ENCODE data around the gene APBA2.
"Not testable (repeated sequence)": the region's sequence is repeated elsewhere in the genome, so short reads cannot be mapped to it uniquely, and the experiment has no call there.

Gene APBA2

DNA sequence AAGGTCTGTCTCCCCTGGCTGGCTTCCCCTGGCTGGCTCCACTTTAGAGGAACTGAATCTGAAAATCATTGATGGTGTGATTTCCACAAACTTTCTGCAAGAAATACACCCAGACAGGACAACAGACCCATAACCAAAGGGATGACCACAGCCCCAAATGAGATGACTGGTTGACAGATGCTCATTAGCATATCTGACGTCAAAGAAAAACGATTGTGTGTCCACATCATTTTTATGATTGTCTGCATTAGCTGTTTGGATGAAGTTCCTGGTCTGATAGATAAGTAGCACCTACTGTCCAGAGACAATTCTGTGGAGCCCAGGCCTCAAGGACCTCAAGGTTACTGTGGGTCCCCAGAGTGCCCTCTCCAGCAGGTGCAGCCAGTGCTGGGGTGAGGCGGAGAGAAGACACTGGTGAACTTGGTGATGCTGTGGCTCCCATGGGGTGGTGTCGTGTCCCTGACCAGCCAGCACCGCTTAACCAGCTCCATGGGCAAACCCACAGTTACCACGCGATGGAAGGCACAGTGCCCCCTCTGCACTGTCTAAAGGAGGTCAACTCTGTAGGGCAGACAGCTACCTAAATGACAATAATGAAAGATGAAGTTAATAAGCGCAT is 256.5 kb downstream of the APBA2 start:
- DNase-seq (ENCODE audit: low read depth in 1 of 2, low spot score in 1 of 2), result no peak

DNA sequence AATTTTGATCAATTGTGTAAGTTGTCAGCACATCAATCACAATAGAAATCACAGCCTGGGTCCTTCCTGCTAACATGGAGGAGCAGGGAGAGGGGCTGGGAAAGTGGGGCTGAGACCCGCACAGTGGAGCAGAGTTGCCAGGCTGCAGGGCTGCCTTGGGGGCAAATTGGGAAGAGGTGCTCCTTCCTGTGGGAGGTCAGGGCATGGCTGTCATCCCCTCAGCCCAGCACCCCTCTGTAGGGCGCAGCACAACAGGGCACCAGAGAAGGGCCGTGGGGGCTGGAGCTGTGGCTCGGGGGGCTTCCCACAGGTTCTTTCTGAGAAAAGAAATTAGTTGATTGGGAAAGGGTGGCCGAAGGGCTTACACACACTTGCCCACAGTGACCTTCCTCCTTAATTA is 257.5 kb downstream of the APBA2 start:
- DNase-seq (ENCODE audit: low read depth in 1 of 2, low spot score in 1 of 2), result no peak

GRCh38 chr15:29143909-29144635 is 258.3 kb downstream of the APBA2 start:
- no peak for DNase-seq (ENCODE audit: low read depth in 1 of 2, low spot score in 1 of 2)

DNA sequence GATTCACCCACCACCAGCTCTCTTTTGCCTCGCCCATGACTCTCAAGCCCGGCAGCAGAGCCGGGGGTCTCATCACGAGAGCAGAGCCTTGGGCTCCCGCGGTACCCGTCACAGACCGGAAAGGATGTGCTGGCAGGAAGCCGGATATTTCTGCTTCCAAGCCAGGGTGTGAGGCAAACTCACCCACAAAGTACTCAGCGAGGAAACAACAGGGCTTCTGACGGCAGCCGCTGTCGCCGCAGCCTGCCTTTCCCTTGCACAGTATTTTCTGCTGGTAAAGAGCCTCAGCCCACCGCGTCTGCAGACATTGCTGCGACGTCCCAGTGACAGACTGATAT is 263.9 kb downstream of the APBA2 start:
- no peak for DNase-seq (ENCODE audit: low read depth in 1 of 2, low spot score in 1 of 2)

GRCh38 chr15:29150515-29151483 is 265.0 kb downstream of the APBA2 start:
- no peak for DNase-seq (ENCODE audit: low read depth in 1 of 2, low spot score in 1 of 2)

- DNase-seq (ENCODE audit: low read depth in 1 of 2, low spot score in 1 of 2), result no peak
Measured at GRCh38 chr15:29151484-29151857, 265.7 kb downstream of the APBA2 start.

GRCh38 chr15:29156521-29156920 is 270.7 kb downstream of the APBA2 start:
- DNase-seq (ENCODE audit: low read depth in 1 of 2, low spot score in 1 of 2), result no peak

DNA sequence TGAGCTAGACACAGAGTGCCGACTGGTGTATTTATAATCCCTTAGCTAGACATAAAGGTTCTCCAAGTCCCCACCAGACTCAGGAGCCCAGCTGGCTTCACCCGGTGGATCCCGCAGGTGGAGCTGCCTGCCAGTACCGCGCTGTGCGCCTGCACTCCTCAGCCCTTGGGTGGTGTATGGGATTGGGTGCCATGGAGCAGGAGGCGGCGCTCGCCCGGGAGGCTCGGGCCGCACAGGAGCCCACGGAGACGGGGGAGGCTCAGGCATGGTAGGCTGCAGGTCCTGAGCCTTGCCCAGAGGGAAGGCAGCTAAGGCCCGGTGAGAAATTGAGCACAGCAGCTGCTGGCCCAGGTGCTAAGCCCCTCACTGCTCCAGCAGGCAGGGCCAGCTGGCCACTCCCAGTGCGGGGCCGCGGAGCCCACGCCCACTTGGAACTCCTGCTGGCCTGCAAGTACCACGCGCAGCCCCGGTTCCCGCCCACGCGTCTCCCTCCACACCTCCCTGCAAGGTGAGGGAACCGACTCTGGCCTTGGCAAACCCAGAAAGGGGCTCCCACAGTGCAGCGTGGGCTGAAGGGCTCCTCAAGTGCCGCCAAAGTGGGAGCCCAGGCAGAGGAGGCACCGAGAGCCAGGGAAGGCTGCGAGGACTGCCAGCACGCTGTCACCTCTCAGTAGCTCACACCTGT is 274.1 kb downstream of the APBA2 start:
- no peak for DNase-seq (ENCODE audit: low read depth in 1 of 2, low spot score in 1 of 2)

- DNase-seq (ENCODE audit: low read depth in 1 of 2, low spot score in 1 of 2), result no peak
Measured at GRCh38 chr15:29162411-29162810, 276.6 kb downstream of the APBA2 start.

DNA sequence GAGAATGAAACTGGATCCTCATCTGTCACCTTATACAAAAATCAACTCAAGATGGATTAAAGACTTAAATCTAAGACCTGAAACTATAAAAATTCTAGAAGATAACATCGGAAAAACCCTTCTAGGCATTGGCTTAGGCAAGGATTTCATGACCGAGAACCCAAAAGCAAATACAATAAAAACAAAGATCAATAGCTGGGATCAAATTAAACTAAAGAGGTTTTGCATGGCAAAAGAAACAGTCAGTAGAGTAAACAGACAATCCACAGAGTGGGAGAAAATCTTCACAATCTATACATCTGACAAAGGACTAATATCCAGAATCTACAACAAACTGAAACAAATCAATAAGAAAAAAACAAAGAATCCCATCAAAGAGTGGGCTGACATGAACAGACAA is 281.3 kb downstream of the APBA2 start:
- DNase-seq (ENCODE audit: low read depth in 1 of 2, low spot score in 1 of 2), result not testable (repeated sequence)
